Activated CD4-positive, alpha-beta memory T cell treated with anti-CD3 and anti-CD28 coated beads for 36 hours (primary cell): ENCODE measurements around the gene ABHD5. TPM values are rescaled to one million over a fixed set of nuclear protein-coding genes. Genes with fewer than 3 reads are reported as not detected.
"Not testable (repeated sequence)": the region's sequence is repeated elsewhere in the genome, so short reads cannot be mapped to it uniquely, and the experiment has no call there.

Source experiments
- CTCF ChIA-PET: fragments of 350-600 bp; sonication (Branson Sonifier 250); formaldehyde crosslinking; loops from one replicate; lab custom pipeline; 2021; ENCODE audit warnings: antibody characterized with exemption, inconsistent platforms; lab: Charles Lee
- POLR2A ChIA-PET: fragments of 350-600 bp; sonication (Branson Sonifier 250); formaldehyde crosslinking; loops from one replicate; lab custom pipeline; 2021; ENCODE audit warnings: antibody characterized with exemption; lab: Charles Lee
- DNase-seq: peaks from one replicate; pipeline ENCODE4 v3.0.0-alpha.2; 2020
- H3K27ac Mint-ChIP-seq: one replicate; pipeline ENCODE4 v1.8.0; 2021; ENCODE audit warnings: mixed read lengths
- H3K27me3 Mint-ChIP-seq: one replicate; pipeline ENCODE4 v1.8.0; 2021; ENCODE audit warnings: mixed read lengths
- H3K36me3 Mint-ChIP-seq: one replicate; pipeline ENCODE4 v1.8.0; 2021; ENCODE audit warnings: mixed read lengths
- H3K4me1 Mint-ChIP-seq: one replicate; pipeline ENCODE4 v1.8.0; 2021; ENCODE audit warnings: low read depth, mixed read lengths
- H3K4me3 Mint-ChIP-seq: one replicate; pipeline ENCODE4 v1.8.0; 2021; ENCODE audit warnings: mild to moderate bottlenecking, mixed read lengths
- H3K9me3 Mint-ChIP-seq: one replicate; pipeline ENCODE4 v1.8.0; 2021; ENCODE audit warnings: mixed read lengths
- intact Hi-C: fragments of 100-400 bp; cut with micrococcal nuclease; formaldehyde crosslinking; loops from one replicate; pipeline ENCODE4 v1.15.1; 2023
- total RNA-seq, 2 experiments: library from RNA; stranded (reverse); gene quantifications; one replicate each; pipeline ENCODE4 v1.2.3, GENCODE V29; 2021

The ABHD5 gene
- 10 to 100 TPM; 10.0 to 11.4 TPM for total RNA-seq

- no peaks in the 10 kb centered on the region for H3K9me3 Mint-ChIP-seq
- intact Hi-C loops: loop anchor here (1.0 to 5.0 kb wide), 6 partner anchors 68 to 647 kb away; partner anchors contain the start of genes ANO10, SNRK and TCAIM
- no peaks in the 10 kb centered on the region for H3K27me3 Mint-ChIP-seq
- peaks cover 2% of the 10 kb centered on the region for H3K36me3 Mint-ChIP-seq
- peak; percentile 92 for DNase-seq
- H3K4me3 Mint-ChIP-seq: peak within 1 kb of the TSS; percentile 84
- H3K4me1 Mint-ChIP-seq: peaks cover 37% of the 10 kb centered on the region
- ChIA-PET CTCF (interaction anchor here (1.1 kb wide), 1 partner anchor 69 kb away, joined by 3 read pairs; the partner anchor contains the start of gene ANO10), POLR2A (interaction anchor here (0.7 kb wide), 1 partner anchor 69 kb away, joined by 3 read pairs; the partner anchor contains the start of gene ANO10)
- H3K27ac Mint-ChIP-seq: peak within 1 kb of the TSS; percentile 85
Observed at GRCh38 chr3:43690400-43691119, at the start of gene ABHD5. Gene ABHD5 (plus strand): TSS chr3:43690938. CDS start chr3:43690993, 55 bp downstream.

GRCh38 chr3:43641306-43642114, 49.2 kb upstream of the ABHD5 start:
- CTCF ChIA-PET: no interaction called here
- intact Hi-C loops: no loop called here

GRCh38 chr3:43644443-43644842, 46.3 kb upstream of the ABHD5 start:
- POLR2A ChIA-PET: no interaction called here
- no peak overlapping the region for H3K4me3 Mint-ChIP-seq

More at GRCh38 chr3:43641306-43642114, 49.2 kb upstream of the ABHD5 start:
- Mint-ChIP-seq H3K36me3 (no peaks in the 10 kb centered on the region), H3K4me1 (peaks cover 5% of the 10 kb centered on the region), H3K4me3 (no peak overlapping the region), H3K9me3 (no peaks in the 10 kb centered on the region), H3K27ac (no peak overlapping the region), H3K27me3 (peaks cover 9% of the 10 kb centered on the region)
- DNase-seq: no peak
- POLR2A ChIA-PET: no interaction called here

GRCh38 chr3:43647331-43648166, 43.2 kb upstream of the ABHD5 start:
- ChIA-PET CTCF (no interaction called here), POLR2A (no interaction called here)
- no peak for DNase-seq
- Mint-ChIP-seq H3K4me3 (no peak overlapping the region), H3K27me3 (peaks cover 14% of the 10 kb centered on the region), H3K9me3 (no peaks in the 10 kb centered on the region), H3K4me1 (no peaks in the 10 kb centered on the region), H3K27ac (no peak overlapping the region), H3K36me3 (no peaks in the 10 kb centered on the region)
- intact Hi-C loops: no loop called here

More at GRCh38 chr3:43644443-43644842, 46.3 kb upstream of the ABHD5 start:
- H3K4me1 Mint-ChIP-seq: no peaks in the 10 kb centered on the region
- no peaks in the 10 kb centered on the region for H3K36me3 Mint-ChIP-seq
- H3K27me3 Mint-ChIP-seq: peaks cover 13% of the 10 kb centered on the region
- H3K9me3 Mint-ChIP-seq: no peaks in the 10 kb centered on the region
- no peak overlapping the region for H3K27ac Mint-ChIP-seq
- no peak for DNase-seq
- CTCF ChIA-PET: no interaction called here
- intact Hi-C loops: no loop called here

- intact Hi-C loops: no loop called here
- Mint-ChIP-seq H3K27ac (no peak overlapping the region), H3K4me1 (no peaks in the 10 kb centered on the region), H3K27me3 (peaks cover 13% of the 10 kb centered on the region), H3K9me3 (no peaks in the 10 kb centered on the region), H3K4me3 (no peak overlapping the region), H3K36me3 (no peaks in the 10 kb centered on the region)
- DNase-seq: no peak
- POLR2A ChIA-PET: no interaction called here
- CTCF ChIA-PET: no interaction called here
Observed at GRCh38 chr3:43648957-43649356, 41.8 kb upstream of the ABHD5 start.

- ChIA-PET CTCF (no interaction called here), POLR2A (no interaction called here)
- Mint-ChIP-seq H3K27ac (no peak overlapping the region), H3K9me3 (no peaks in the 10 kb centered on the region), H3K27me3 (peaks cover 11% of the 10 kb centered on the region), H3K4me3 (no peak overlapping the region), H3K36me3 (no peaks in the 10 kb centered on the region), H3K4me1 (no peaks in the 10 kb centered on the region)
- no peak for DNase-seq
- intact Hi-C loops: no loop called here
Observed at GRCh38 chr3:43649365-43649968, 41.3 kb upstream of the ABHD5 start.

- POLR2A ChIA-PET: no interaction called here
- peaks cover 11% of the 10 kb centered on the region for H3K27me3 Mint-ChIP-seq
Observed at GRCh38 chr3:43650345-43650744, 40.4 kb upstream of the ABHD5 start.

GRCh38 chr3:43656390-43656789, 34.3 kb upstream of the ABHD5 start:
- CTCF ChIA-PET, H3K9me3 Mint-ChIP-seq, H3K36me3 Mint-ChIP-seq, DNase-seq, H3K27me3 Mint-ChIP-seq, H3K4me1 Mint-ChIP-seq, intact Hi-C loops, H3K27ac Mint-ChIP-seq, H3K4me3 Mint-ChIP-seq, POLR2A ChIA-PET: not testable (repeated sequence)

More at GRCh38 chr3:43650345-43650744, 40.4 kb upstream of the ABHD5 start:
- CTCF ChIA-PET: no interaction called here
- no peaks in the 10 kb centered on the region for H3K4me1 Mint-ChIP-seq
- no peaks in the 10 kb centered on the region for H3K9me3 Mint-ChIP-seq
- H3K27ac Mint-ChIP-seq: no peak overlapping the region
- no peak for DNase-seq
- intact Hi-C loops: no loop called here
- no peaks in the 10 kb centered on the region for H3K36me3 Mint-ChIP-seq
- no peak overlapping the region for H3K4me3 Mint-ChIP-seq

- ChIA-PET CTCF (no interaction called here), POLR2A (no interaction called here)
- Mint-ChIP-seq H3K9me3 (peaks cover 8% of the 10 kb centered on the region), H3K4me1 (no peaks in the 10 kb centered on the region), H3K4me3 (no peak overlapping the region), H3K36me3 (no peaks in the 10 kb centered on the region), H3K27me3 (no peaks in the 10 kb centered on the region), H3K27ac (no peak overlapping the region)
- DNase-seq: no peak
- intact Hi-C loops: no loop called here
Observed at GRCh38 chr3:43659250-43659880, 31.4 kb upstream of the ABHD5 start.

- peaks cover 15% of the 10 kb centered on the region for H3K9me3 Mint-ChIP-seq
- DNase-seq, H3K4me1 Mint-ChIP-seq, H3K27me3 Mint-ChIP-seq, POLR2A ChIA-PET, H3K4me3 Mint-ChIP-seq, CTCF ChIA-PET, H3K27ac Mint-ChIP-seq, intact Hi-C loops, H3K36me3 Mint-ChIP-seq: not testable (repeated sequence)
Observed at GRCh38 chr3:43661376-43661775, 29.4 kb upstream of the ABHD5 start.

GRCh38 chr3:43665011-43665410, 25.7 kb upstream of the ABHD5 start:
- peaks cover 15% of the 10 kb centered on the region for H3K9me3 Mint-ChIP-seq
- POLR2A ChIA-PET: not testable (repeated sequence)

More at GRCh38 chr3:43665011-43665410, 25.7 kb upstream of the ABHD5 start:
- H3K27me3 Mint-ChIP-seq: peaks cover 16% of the 10 kb centered on the region
- H3K4me1 Mint-ChIP-seq, CTCF ChIA-PET, H3K4me3 Mint-ChIP-seq, DNase-seq, intact Hi-C loops, H3K27ac Mint-ChIP-seq, H3K36me3 Mint-ChIP-seq: not testable (repeated sequence)
